ENCODE measurements around the gene PARS2. TPM values are rescaled to one million over a fixed set of nuclear protein-coding genes. Genes with fewer than 3 reads are reported as not detected.

PARS2 gene
- total and polyA plus RNA-seq, 4 donors = 1.3 to 4.3 (median 2.7) TPM

GRCh38 chr1:54772951-54773350, 8.6 kb upstream of the PARS2 start:
- Histone ChIP-seq H3K36me3 (ENCODE audit: control insufficient read depth in 4 of 4, insufficient read depth in 4 of 4, low read length in 4 of 4) (no peaks in the 10 kb centered on the region), H3K27me3 (ENCODE audit: control insufficient read depth in 3 of 3, insufficient read depth in 3 of 3, low read length in 2 of 3) (no peaks in the 10 kb centered on the region), H3K9ac (ENCODE audit: insufficient read depth in 1 of 2, low read length in 2 of 2) (no peak overlapping the region), H3K27ac (ENCODE audit: low read depth in 1 of 2, low read length in 1 of 2) (no peak overlapping the region), H3K9me3 (ENCODE audit: control insufficient read depth in 4 of 4, insufficient read depth in 3 of 4, low read length in 3 of 4) (no peaks in the 10 kb centered on the region), H3K4me3 (no peak overlapping the region), H3K4me1 (ENCODE audit: control insufficient read depth in 5 of 5, insufficient read depth in 5 of 5, low read length in 5 of 5) (peaks cover 0 to 19% (median 3%) of the 10 kb centered on the region in 5 donors)
- DNase-seq (no peak), ATAC-seq (ENCODE audit: insufficient read depth, low FRiP score) (no peak)
- no peak for TF ChIP-seq CTCF (IDR thresholded peaks at IDR 0.05; ENCODE audit: control extremely low read depth, extremely low read depth)
- WGBS, 2 donors = 89 to 90% methylated on average over 2 of the region's 2 CpGs

GRCh38 chr1:54768093-54768492, 3.8 kb upstream of the PARS2 start:
- Histone ChIP-seq H3K27me3 (ENCODE audit: control insufficient read depth in 3 of 3, insufficient read depth in 3 of 3, low read length in 2 of 3) (no peaks in the 10 kb centered on the region), H3K9ac (ENCODE audit: insufficient read depth in 1 of 2, low read length in 2 of 2) (no peak overlapping the region), H3K4me1 (ENCODE audit: control insufficient read depth in 5 of 5, insufficient read depth in 5 of 5, low read length in 5 of 5) (peaks cover 0 to 14% (median 0%) of the 10 kb centered on the region in 5 donors), H3K27ac (ENCODE audit: low read depth in 1 of 2, low read length in 1 of 2) (no peak overlapping the region), H3K9me3 (ENCODE audit: control insufficient read depth in 4 of 4, insufficient read depth in 3 of 4, low read length in 3 of 4) (no peaks in the 10 kb centered on the region), H3K36me3 (ENCODE audit: control insufficient read depth in 4 of 4, insufficient read depth in 4 of 4, low read length in 4 of 4) (no peaks in the 10 kb centered on the region), H3K4me3 (no peak overlapping the region)
- no peak for ATAC-seq (ENCODE audit: insufficient read depth, low FRiP score)
- TF ChIP-seq CTCF (IDR thresholded peaks at IDR 0.05; ENCODE audit: control extremely low read depth, extremely low read depth) = no peak
- DNase-seq = peak in 1 of 3 donors; percentile 32
- WGBS, 2 donors = 86 to 88% methylated on average over 5 of the region's 5 CpGs

GRCh38 chr1:54767526-54767925, 3.2 kb upstream of the PARS2 start:
- no peak for ATAC-seq (ENCODE audit: insufficient read depth, low FRiP score)
- no peak overlapping the region for H3K27ac ChIP-seq (ENCODE audit: low read depth in 1 of 2, low read length in 1 of 2)
- TF ChIP-seq CTCF (IDR thresholded peaks at IDR 0.05; ENCODE audit: control extremely low read depth, extremely low read depth) = no peak
- no peaks in the 10 kb centered on the region for H3K9me3 ChIP-seq (ENCODE audit: control insufficient read depth in 4 of 4, insufficient read depth in 3 of 4, low read length in 3 of 4)
- H3K4me3 ChIP-seq = no peak overlapping the region
- H3K27me3 ChIP-seq (ENCODE audit: control insufficient read depth in 3 of 3, insufficient read depth in 3 of 3, low read length in 2 of 3) = no peaks in the 10 kb centered on the region
- no peak for DNase-seq
- no peaks in the 10 kb centered on the region for H3K36me3 ChIP-seq (ENCODE audit: control insufficient read depth in 4 of 4, insufficient read depth in 4 of 4, low read length in 4 of 4)
- H3K4me1 ChIP-seq (ENCODE audit: control insufficient read depth in 5 of 5, insufficient read depth in 5 of 5, low read length in 5 of 5) = peaks cover 0 to 14% (median 0%) of the 10 kb centered on the region in 5 donors
- no peak overlapping the region for H3K9ac ChIP-seq (ENCODE audit: insufficient read depth in 1 of 2, low read length in 2 of 2)
- WGBS, 2 donors = 54 to 63% methylated on average over 6 of the region's 6 CpGs

GRCh38 chr1:54766726-54767125, 2.4 kb upstream of the PARS2 start:
- H3K9me3 ChIP-seq (ENCODE audit: control insufficient read depth in 4 of 4, insufficient read depth in 3 of 4, low read length in 3 of 4) = no peaks in the 10 kb centered on the region
- no peak overlapping the region for H3K4me3 ChIP-seq
- H3K27ac ChIP-seq (ENCODE audit: low read depth in 1 of 2, low read length in 1 of 2) = no peak overlapping the region
- 47 to 70% methylated on average over 4 of the region's 4 CpGs for WGBS, 2 donors
- H3K36me3 ChIP-seq (ENCODE audit: control insufficient read depth in 4 of 4, insufficient read depth in 4 of 4, low read length in 4 of 4) = no peaks in the 10 kb centered on the region
- DNase-seq = peak in 1 of 3 donors; percentile 21
- no peak for ATAC-seq (ENCODE audit: insufficient read depth, low FRiP score)
- no peak for TF ChIP-seq CTCF (IDR thresholded peaks at IDR 0.05; ENCODE audit: control extremely low read depth, extremely low read depth)
- H3K9ac ChIP-seq (ENCODE audit: insufficient read depth in 1 of 2, low read length in 2 of 2) = no peak overlapping the region
- no peaks in the 10 kb centered on the region for H3K27me3 ChIP-seq (ENCODE audit: control insufficient read depth in 3 of 3, insufficient read depth in 3 of 3, low read length in 2 of 3)
- peaks cover 0 to 14% (median 0%) of the 10 kb centered on the region in 5 donors for H3K4me1 ChIP-seq (ENCODE audit: control insufficient read depth in 5 of 5, insufficient read depth in 5 of 5, low read length in 5 of 5)

Data from lung (tissue), 12 donors.